ENCODE data around the gene CHGA.
A peak's percentile ranks its signal among the peaks of the same experiment; 100 is the strongest.

Gene CHGA

GRCh38 chr14:92965281-92965680 lies 42.3 kb downstream of the CHGA start:
- intact Hi-C loops (cut with DNase I), result no loop called here
- DNase-seq, result no peak

- intact Hi-C loops (cut with DNase I), result no loop called here
- no peak for DNase-seq
Observed at GRCh38 chr14:92967346-92967926, 44.5 kb downstream of the CHGA start.

GRCh38 chr14:92968291-92969020 lies 45.5 kb downstream of the CHGA start:
- intact Hi-C loops (cut with DNase I), result no loop called here
- DNase-seq, result no peak

- DNase-seq, result no peak
- intact Hi-C loops (cut with DNase I), result no loop called here
Observed at GRCh38 chr14:92969430-92969829, 46.5 kb downstream of the CHGA start.

GRCh38 chr14:92969871-92970270 lies 46.9 kb downstream of the CHGA start:
- no peak for DNase-seq
- intact Hi-C loops (cut with DNase I), result loop anchor here (5.0 kb wide), 1 partner anchor 147 kb away; the partner anchor contains the start of gene ITPK1

- no peak for DNase-seq
- intact Hi-C loops (cut with DNase I), result loop anchor here (5.0 kb wide), 1 partner anchor 147 kb away; the partner anchor contains the start of gene ITPK1
Observed at GRCh38 chr14:92970271-92970670, 47.3 kb downstream of the CHGA start.

- intact Hi-C loops (cut with DNase I), result loop anchor here (5.0 kb wide), 1 partner anchor 146 kb away; the partner anchor contains the start of gene ITPK1
- no peak for DNase-seq
Observed at GRCh38 chr14:92971601-92972180, 48.7 kb downstream of the CHGA start.

- intact Hi-C loops (cut with DNase I), result loop anchor here (5.0 kb wide), 1 partner anchor 144 kb away; the partner anchor contains the start of gene ITPK1
Observed at GRCh38 chr14:92973261-92973797, 50.4 kb downstream of the CHGA start.

GRCh38 chr14:92973798-92974372 lies 50.9 kb downstream of the CHGA start:
- intact Hi-C loops (cut with DNase I), result loop anchor here (5.0 kb wide), 1 partner anchor 143 kb away; the partner anchor contains the start of gene ITPK1

More at GRCh38 chr14:92973261-92973797, 50.4 kb downstream of the CHGA start:
- peak; percentile 38 to 97 (median 86) for DNase-seq

GRCh38 chr14:92974541-92975345 lies 51.8 kb downstream of the CHGA start:
- intact Hi-C loops (cut with DNase I), result loop anchor here (5.0 kb wide), 1 partner anchor 143 kb away; the partner anchor contains the start of gene ITPK1

More at GRCh38 chr14:92973798-92974372, 50.9 kb downstream of the CHGA start:
- peak in 2 of 42 donors; percentile 37 to 51 for DNase-seq

GRCh38 chr14:92976268-92976667 lies 53.3 kb downstream of the CHGA start:
- intact Hi-C loops (cut with DNase I), result no loop called here
- DNase-seq, result no peak

More at GRCh38 chr14:92974541-92975345, 51.8 kb downstream of the CHGA start:
- peak in 1 of 42 donors; percentile 18 for DNase-seq

GRCh38 chr14:92978229-92979021 lies 55.5 kb downstream of the CHGA start:
- no peak for DNase-seq

GRCh38 chr14:92980866-92981265 lies 57.9 kb downstream of the CHGA start:
- intact Hi-C loops (cut with DNase I), result no loop called here
- no peak for DNase-seq

More at GRCh38 chr14:92978229-92979021, 55.5 kb downstream of the CHGA start:
- intact Hi-C loops (cut with DNase I), result no loop called here

GRCh38 chr14:92981726-92982125 lies 58.8 kb downstream of the CHGA start:
- intact Hi-C loops (cut with DNase I), result no loop called here
- DNase-seq, result no peak

GRCh38 chr14:92982956-92983355 lies 60.0 kb downstream of the CHGA start:
- no peak for DNase-seq
- intact Hi-C loops (cut with DNase I), result no loop called here

- DNase-seq, result no peak
- intact Hi-C loops (cut with DNase I), result no loop called here
Observed at GRCh38 chr14:92984082-92984788, 61.3 kb downstream of the CHGA start.
